ENCODE results near the gene PREX1. TPM values are rescaled to one million over a fixed set of nuclear protein-coding genes. Genes with fewer than 3 reads are reported as not detected.
A peak's percentile ranks its signal among the peaks of the same experiment; 100 is the strongest.

Gene PREX1
- total and polyA plus RNA-seq, 4 donors: 20.4 to 49.0 (median 42.6) TPM

- DNase-seq: no peak
- H3K9me3 ChIP-seq (ENCODE audit: control insufficient read depth, low read length): no peaks in the 10 kb centered on the region
- peaks cover 0 to 2% of the 10 kb centered on the region in 2 donors for H3K4me1 ChIP-seq (ENCODE audit: control insufficient read depth in 1 of 2, insufficient read depth in 2 of 2, low read length in 2 of 2)
- intact Hi-C loops (cut with DNase I): no loop called here
- no peak overlapping the region for H3K4me3 ChIP-seq (ENCODE audit: low read length in 2 of 2)
- no peak overlapping the region for H3K27ac ChIP-seq (ENCODE audit: low read depth in 1 of 2, low read length in 2 of 2)
- 51 to 55% methylated on average over 4 of the region's 4 CpGs for WGBS, 2 donors
- H3K27me3 ChIP-seq (ENCODE audit: control insufficient read depth in 1 of 2, insufficient read depth in 2 of 2, low read length in 1 of 2): no peaks in the 10 kb centered on the region
- no peak for ATAC-seq (ENCODE audit: low FRiP score)
- no peaks in the 10 kb centered on the region for H3K36me3 ChIP-seq (ENCODE audit: control insufficient read depth in 1 of 2, insufficient read depth in 2 of 2, low read length in 1 of 2)
Observed at GRCh38 chr20:48841875-48842529, 14.2 kb upstream of the PREX1 start.

- 71 to 77% methylated on average over 7 of the region's 7 CpGs for WGBS, 2 donors
- ATAC-seq (ENCODE audit: low FRiP score): no peak
- H3K4me1 ChIP-seq (ENCODE audit: control insufficient read depth in 1 of 2, insufficient read depth in 2 of 2, low read length in 2 of 2): peaks cover 0 to 2% of the 10 kb centered on the region in 2 donors
- H3K4me3 ChIP-seq (ENCODE audit: low read length in 2 of 2): no peak overlapping the region
- no peaks in the 10 kb centered on the region for H3K27me3 ChIP-seq (ENCODE audit: control insufficient read depth in 1 of 2, insufficient read depth in 2 of 2, low read length in 1 of 2)
- no peaks in the 10 kb centered on the region for H3K9me3 ChIP-seq (ENCODE audit: control insufficient read depth, low read length)
- DNase-seq: no peak
- no peaks in the 10 kb centered on the region for H3K36me3 ChIP-seq (ENCODE audit: control insufficient read depth in 1 of 2, insufficient read depth in 2 of 2, low read length in 1 of 2)
- intact Hi-C loops (cut with DNase I): no loop called here
- peak overlapping the region in 1 of 2 donors; percentile 59 for H3K27ac ChIP-seq (ENCODE audit: low read depth in 1 of 2, low read length in 2 of 2)
Observed at GRCh38 chr20:48841196-48841874, 13.5 kb upstream of the PREX1 start.

GRCh38 chr20:48839154-48839917, 11.5 kb upstream of the PREX1 start:
- H3K4me3 ChIP-seq (ENCODE audit: low read length in 2 of 2): no peak overlapping the region
- no peaks in the 10 kb centered on the region for H3K27me3 ChIP-seq (ENCODE audit: control insufficient read depth in 1 of 2, insufficient read depth in 2 of 2, low read length in 1 of 2)
- intact Hi-C loops (cut with DNase I): no loop called here
- no peaks in the 10 kb centered on the region for H3K36me3 ChIP-seq (ENCODE audit: control insufficient read depth in 1 of 2, insufficient read depth in 2 of 2, low read length in 1 of 2)
- H3K9me3 ChIP-seq (ENCODE audit: control insufficient read depth, low read length): no peaks in the 10 kb centered on the region
- DNase-seq (no peak), ATAC-seq (ENCODE audit: low FRiP score) (no peak)
- peaks cover 0 to 2% of the 10 kb centered on the region in 2 donors for H3K4me1 ChIP-seq (ENCODE audit: control insufficient read depth in 1 of 2, insufficient read depth in 2 of 2, low read length in 2 of 2)
- WGBS, 2 donors: 82 to 84% methylated on average over 11 of the region's 11 CpGs
- H3K27ac ChIP-seq (ENCODE audit: low read depth in 1 of 2, low read length in 2 of 2): no peak overlapping the region

- 93 to 95% methylated on average over 3 of the region's 3 CpGs for WGBS, 2 donors
- Histone ChIP-seq H3K36me3 (ENCODE audit: control insufficient read depth in 1 of 2, insufficient read depth in 2 of 2, low read length in 1 of 2) (no peaks in the 10 kb centered on the region), H3K9me3 (ENCODE audit: control insufficient read depth, low read length) (no peaks in the 10 kb centered on the region), H3K27me3 (ENCODE audit: control insufficient read depth in 1 of 2, insufficient read depth in 2 of 2, low read length in 1 of 2) (no peaks in the 10 kb centered on the region), H3K4me1 (ENCODE audit: control insufficient read depth in 1 of 2, insufficient read depth in 2 of 2, low read length in 2 of 2) (peaks cover 0 to 2% of the 10 kb centered on the region in 2 donors), H3K4me3 (ENCODE audit: low read length in 2 of 2) (no peak overlapping the region), H3K27ac (ENCODE audit: low read depth in 1 of 2, low read length in 2 of 2) (no peak overlapping the region)
- intact Hi-C loops (cut with DNase I): no loop called here
- DNase-seq (no peak), ATAC-seq (ENCODE audit: low FRiP score) (no peak)
Observed at GRCh38 chr20:48837014-48837413, 9.2 kb upstream of the PREX1 start.

GRCh38 chr20:48835390-48835789, 7.6 kb upstream of the PREX1 start:
- ATAC-seq (ENCODE audit: low FRiP score): no peak

GRCh38 chr20:48834278-48834677, 6.5 kb upstream of the PREX1 start:
- Histone ChIP-seq H3K4me1 (ENCODE audit: control insufficient read depth in 1 of 2, insufficient read depth in 2 of 2, low read length in 2 of 2) (no peaks in the 10 kb centered on the region), H3K36me3 (ENCODE audit: control insufficient read depth in 1 of 2, insufficient read depth in 2 of 2, low read length in 1 of 2) (no peaks in the 10 kb centered on the region), H3K4me3 (ENCODE audit: low read length in 2 of 2) (no peak overlapping the region), H3K27me3 (ENCODE audit: control insufficient read depth in 1 of 2, insufficient read depth in 2 of 2, low read length in 1 of 2) (no peaks in the 10 kb centered on the region), H3K9me3 (ENCODE audit: control insufficient read depth, low read length) (no peaks in the 10 kb centered on the region), H3K27ac (ENCODE audit: low read depth in 1 of 2, low read length in 2 of 2) (no peak overlapping the region)
- intact Hi-C loops (cut with DNase I): no loop called here
- ATAC-seq (ENCODE audit: low FRiP score) (no peak), DNase-seq (no peak)
- WGBS, 2 donors: 16 to 29% methylated on average over 2 of the region's 2 CpGs

More at GRCh38 chr20:48835390-48835789, 7.6 kb upstream of the PREX1 start:
- no peak overlapping the region for H3K4me3 ChIP-seq (ENCODE audit: low read length in 2 of 2)
- no peaks in the 10 kb centered on the region for H3K9me3 ChIP-seq (ENCODE audit: control insufficient read depth, low read length)
- no peak overlapping the region for H3K27ac ChIP-seq (ENCODE audit: low read depth in 1 of 2, low read length in 2 of 2)
- no peaks in the 10 kb centered on the region for H3K36me3 ChIP-seq (ENCODE audit: control insufficient read depth in 1 of 2, insufficient read depth in 2 of 2, low read length in 1 of 2)
- H3K4me1 ChIP-seq (ENCODE audit: control insufficient read depth in 1 of 2, insufficient read depth in 2 of 2, low read length in 2 of 2): no peaks in the 10 kb centered on the region
- no peak for DNase-seq
- WGBS, 2 donors: 92 to 98% methylated on average over 2 of the region's 2 CpGs
- no peaks in the 10 kb centered on the region for H3K27me3 ChIP-seq (ENCODE audit: control insufficient read depth in 1 of 2, insufficient read depth in 2 of 2, low read length in 1 of 2)
- intact Hi-C loops (cut with DNase I): no loop called here

GRCh38 chr20:48832405-48832730, 4.6 kb upstream of the PREX1 start:
- peak in 1 of 2 donors; percentile 28 for DNase-seq
- Histone ChIP-seq H3K4me3 (ENCODE audit: low read length in 2 of 2) (no peak overlapping the region), H3K4me1 (ENCODE audit: control insufficient read depth in 1 of 2, insufficient read depth in 2 of 2, low read length in 2 of 2) (no peaks in the 10 kb centered on the region), H3K27ac (ENCODE audit: low read depth in 1 of 2, low read length in 2 of 2) (no peak overlapping the region), H3K36me3 (ENCODE audit: control insufficient read depth in 1 of 2, insufficient read depth in 2 of 2, low read length in 1 of 2) (no peaks in the 10 kb centered on the region), H3K27me3 (ENCODE audit: control insufficient read depth in 1 of 2, insufficient read depth in 2 of 2, low read length in 1 of 2) (no peaks in the 10 kb centered on the region), H3K9me3 (ENCODE audit: control insufficient read depth, low read length) (no peaks in the 10 kb centered on the region)
- ATAC-seq (ENCODE audit: low FRiP score): no peak
- 81 to 84% methylated on average over 3 of the region's 3 CpGs for WGBS, 2 donors
- intact Hi-C loops (cut with DNase I): no loop called here

GRCh38 chr20:48831718-48832404, 4.1 kb upstream of the PREX1 start:
- peak; percentile 16 for ATAC-seq (ENCODE audit: low FRiP score)
- peak overlapping the region in 1 of 2 donors; percentile 12 for H3K27ac ChIP-seq (ENCODE audit: low read depth in 1 of 2, low read length in 2 of 2)
- DNase-seq: peak; percentile 84 to 86
- no peaks in the 10 kb centered on the region for H3K27me3 ChIP-seq (ENCODE audit: control insufficient read depth in 1 of 2, insufficient read depth in 2 of 2, low read length in 1 of 2)
- WGBS, 2 donors: 20 to 30% methylated on average over 7 of the region's 7 CpGs
- intact Hi-C loops (cut with DNase I): no loop called here
- no peaks in the 10 kb centered on the region for H3K9me3 ChIP-seq (ENCODE audit: control insufficient read depth, low read length)
- no peaks in the 10 kb centered on the region for H3K4me1 ChIP-seq (ENCODE audit: control insufficient read depth in 1 of 2, insufficient read depth in 2 of 2, low read length in 2 of 2)
- H3K36me3 ChIP-seq (ENCODE audit: control insufficient read depth in 1 of 2, insufficient read depth in 2 of 2, low read length in 1 of 2): no peaks in the 10 kb centered on the region
- no peak overlapping the region for H3K4me3 ChIP-seq (ENCODE audit: low read length in 2 of 2)
